K562 (cell line): ENCODE measurements around the gene CD2.

Experiments
- NFXL1 ChIP-seq: fragments of 450-650 bp; formaldehyde crosslinking; IDR thresholded peaks from 2 replicates; pipeline ENCODE4 v1.4.0; 2021; ENCODE audit warnings: mild to moderate bottlenecking
- ZNF143 ChIP-seq: sonication (generic); formaldehyde crosslinking; IDR thresholded peaks from 2 replicates; pipeline ENCODE4 v1.9.0; 2022; ENCODE audit warnings: mild to moderate bottlenecking, missing genetic modification reagents
- TF ChIP-seq, protein P1 (sequence below), 3 experiments: IDR thresholded peaks in 2 of 3; conservative IDR thresholded peaks in 1 of 3; 2 replicates each; pipeline ENCODE4 v1.5.1; 2011 to 2012; ENCODE audit warnings: low read length in 3 of 3, mild to moderate bottlenecking in 3 of 3, control low read depth in 2 of 3, improper control_type of control experiment in 1 of 3, inconsistent platforms in 1 of 3, low read depth in 1 of 3, mixed read lengths in 1 of 3, moderate library complexity in 1 of 3; ENCODE audit not compliant: insufficient read depth in 2 of 3

- TF ChIP-seq, protein P1, sequence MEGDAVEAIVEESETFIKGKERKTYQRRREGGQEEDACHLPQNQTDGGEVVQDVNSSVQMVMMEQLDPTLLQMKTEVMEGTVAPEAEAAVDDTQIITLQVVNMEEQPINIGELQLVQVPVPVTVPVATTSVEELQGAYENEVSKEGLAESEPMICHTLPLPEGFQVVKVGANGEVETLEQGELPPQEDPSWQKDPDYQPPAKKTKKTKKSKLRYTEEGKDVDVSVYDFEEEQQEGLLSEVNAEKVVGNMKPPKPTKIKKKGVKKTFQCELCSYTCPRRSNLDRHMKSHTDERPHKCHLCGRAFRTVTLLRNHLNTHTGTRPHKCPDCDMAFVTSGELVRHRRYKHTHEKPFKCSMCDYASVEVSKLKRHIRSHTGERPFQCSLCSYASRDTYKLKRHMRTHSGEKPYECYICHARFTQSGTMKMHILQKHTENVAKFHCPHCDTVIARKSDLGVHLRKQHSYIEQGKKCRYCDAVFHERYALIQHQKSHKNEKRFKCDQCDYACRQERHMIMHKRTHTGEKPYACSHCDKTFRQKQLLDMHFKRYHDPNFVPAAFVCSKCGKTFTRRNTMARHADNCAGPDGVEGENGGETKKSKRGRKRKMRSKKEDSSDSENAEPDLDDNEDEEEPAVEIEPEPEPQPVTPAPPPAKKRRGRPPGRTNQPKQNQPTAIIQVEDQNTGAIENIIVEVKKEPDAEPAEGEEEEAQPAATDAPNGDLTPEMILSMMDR (IDR thresholded peaks at IDR 0.05 in 2 of 3, conservative IDR thresholded peaks at IDR 0.05 in 1 of 3; ENCODE audit: insufficient read depth in 2 of 3, low read depth in 1 of 3, low read length in 3 of 3), result no peak
- TF ChIP-seq ZNF143 (CRISPR knock-in tag) (no peak), NFXL1 (CRISPR knock-in tag) (no peak)
These were observed 23.9 kb downstream of the CD2 start for GRCh38 chr1:116777831-116778830.
